PFSK-1 (cell line): ENCODE data around the gene THOC7.

Experiments
- FOXP2 ChIP-seq: optimal IDR thresholded peaks from 2 replicates; pipeline ENCODE3; 2011; ENCODE audit warnings: borderline replicate concordance, control low read depth, inconsistent platforms; ENCODE audit not compliant: insufficient read depth; ENCODE audit errors: extremely low read length, extremely low read depth
- POLR2AphosphoS5 ChIP-seq: IDR thresholded peaks from 2 replicates; pipeline ENCODE4 v1.6.1; 2012; ENCODE audit warnings: low read depth, mild to moderate bottlenecking, control low read depth, low read length, moderate library complexity
- REST ChIP-seq, 2 experiments: IDR thresholded peaks; 2 replicates each; pipeline versions ENCODE4 v1.6.1 to v1.8.0; 2011 to 2012; ENCODE audit warnings: low read depth in 2 of 2, low read length in 2 of 2, control low read depth in 1 of 2, inconsistent platforms in 1 of 2, mild to moderate bottlenecking in 1 of 2, moderate library complexity in 1 of 2; ENCODE audit not compliant: insufficient read depth in 1 of 2
- SIN3A ChIP-seq: IDR thresholded peaks from 2 replicates; pipeline ENCODE4 v1.6.1; 2012; ENCODE audit warnings: mild to moderate bottlenecking, low read length, moderate library complexity, borderline replicate concordance; ENCODE audit not compliant: insufficient read depth
- TAF1 ChIP-seq: IDR thresholded peaks from 2 replicates; pipeline ENCODE4 v1.6.1; 2012; ENCODE audit warnings: low read length, control low read depth, borderline replicate concordance; ENCODE audit not compliant: insufficient read depth

THOC7 gene

GRCh38 chr3:63853106-63853505 is 10.5 kb downstream of the THOC7 start:
- TF ChIP-seq TAF1 (no peak), POLR2AphosphoS5 (no peak), REST (IDR thresholded peaks at IDR 0.05; ENCODE audit: insufficient read depth in 1 of 2, low read depth in 2 of 2, low read length in 2 of 2) (no peak), SIN3A (no peak), FOXP2 (no peak)

- TF ChIP-seq REST (IDR thresholded peaks at IDR 0.05; ENCODE audit: insufficient read depth in 1 of 2, low read depth in 2 of 2, low read length in 2 of 2): no peak
- TF ChIP-seq POLR2AphosphoS5: no peak
- no peak for TF ChIP-seq TAF1
- no peak for TF ChIP-seq FOXP2
- no peak for TF ChIP-seq SIN3A
Measured at GRCh38 chr3:63851287-63851686, 12.3 kb downstream of the THOC7 start.

DNA sequence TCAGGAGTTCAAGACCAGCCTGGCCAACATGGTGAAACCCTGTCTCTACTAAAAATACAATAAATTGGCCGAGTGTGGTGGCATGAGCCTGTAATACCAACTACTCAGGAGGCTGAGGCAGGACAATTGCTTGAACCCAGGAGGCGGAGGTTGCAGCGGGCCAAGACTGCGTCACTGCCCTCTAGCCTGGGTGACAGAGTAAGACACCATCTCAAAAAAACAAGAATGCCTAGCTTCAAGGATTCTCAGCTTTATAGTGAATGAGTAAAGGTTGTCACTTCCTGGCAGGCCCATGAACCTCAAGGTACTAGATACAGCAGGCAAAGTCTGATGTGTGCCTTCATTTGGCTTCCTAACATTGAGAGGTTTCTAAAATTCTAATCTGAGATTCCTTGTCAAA is 14.4 kb downstream of the THOC7 start:
- TF ChIP-seq SIN3A: no peak
- TF ChIP-seq POLR2AphosphoS5: no peak

GRCh38 chr3:63847718-63848450 is 15.7 kb downstream of the THOC7 start:
- TF ChIP-seq TAF1 (no peak), SIN3A (no peak), POLR2AphosphoS5 (no peak), REST (IDR thresholded peaks at IDR 0.05; ENCODE audit: insufficient read depth in 1 of 2, low read depth in 2 of 2, low read length in 2 of 2) (no peak)

GRCh38 chr3:63845215-63845614 is 18.4 kb downstream of the THOC7 start:
- TF ChIP-seq TAF1: no peak
- no peak for TF ChIP-seq FOXP2

- no peak for TF ChIP-seq SIN3A
- no peak for TF ChIP-seq POLR2AphosphoS5
- TF ChIP-seq FOXP2: no peak
- no peak for TF ChIP-seq REST (IDR thresholded peaks at IDR 0.05; ENCODE audit: insufficient read depth in 1 of 2, low read depth in 2 of 2, low read length in 2 of 2)
- no peak for TF ChIP-seq TAF1
Measured at GRCh38 chr3:63842127-63842526, 21.5 kb downstream of the THOC7 start.
